ENCODE results near the gene LYPD8.

DNA sequence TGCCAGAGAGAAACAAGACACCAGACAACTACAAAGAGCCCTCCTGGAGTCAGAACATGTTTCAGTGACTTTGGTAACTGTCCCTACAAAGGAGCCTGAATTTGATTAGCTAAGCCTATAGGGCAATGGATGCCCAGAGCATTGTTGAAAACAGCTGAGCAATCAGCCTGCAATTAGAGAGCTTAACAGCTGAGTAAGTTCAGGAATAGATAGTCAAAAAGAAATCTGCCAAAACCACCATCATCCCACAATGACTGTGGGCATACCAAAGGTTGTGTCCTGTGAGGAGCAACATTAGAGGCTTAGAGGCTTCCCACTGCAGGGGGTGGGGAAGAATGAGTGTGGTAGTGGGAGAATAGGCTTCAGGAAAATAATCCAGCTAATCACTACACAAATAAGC, 38.0 kb upstream of the LYPD8 start:
- no peak for TF ChIP-seq CTCF (IDR thresholded peaks at IDR 0.05; ENCODE audit: insufficient read depth, low read length, poor library complexity, severe bottlenecking)
- no peak for TF ChIP-seq EZH2phosphoT487 (conservative IDR thresholded peaks at IDR 0.05; ENCODE audit: low read length)
